ENCODE results near the gene LRRK2.
"Not testable (repeated sequence)": the region's sequence is repeated elsewhere in the genome, so short reads cannot be mapped to it uniquely, and the experiment has no call there.

Gene LRRK2

DNA sequence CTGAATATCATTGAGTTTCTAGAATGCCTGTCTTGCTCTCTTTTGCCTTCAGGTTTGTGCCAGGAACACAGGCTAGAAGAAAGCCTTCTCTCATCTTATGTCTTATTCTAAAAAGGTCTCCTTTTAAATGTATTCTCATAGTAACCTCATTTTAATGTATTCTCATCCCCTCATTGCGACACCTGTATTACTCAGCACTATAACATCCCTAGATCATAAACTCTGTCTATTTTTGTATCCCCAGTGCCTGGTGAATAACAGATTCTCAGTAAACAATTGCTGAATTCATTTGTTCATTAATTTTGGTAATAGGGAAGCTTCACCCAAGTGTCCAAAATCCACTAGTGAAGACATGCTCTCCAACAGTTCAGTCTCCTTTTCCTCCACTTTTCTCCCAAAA is 8.8 kb upstream of the LRRK2 start:
- DNase-seq, result no peak

DNA sequence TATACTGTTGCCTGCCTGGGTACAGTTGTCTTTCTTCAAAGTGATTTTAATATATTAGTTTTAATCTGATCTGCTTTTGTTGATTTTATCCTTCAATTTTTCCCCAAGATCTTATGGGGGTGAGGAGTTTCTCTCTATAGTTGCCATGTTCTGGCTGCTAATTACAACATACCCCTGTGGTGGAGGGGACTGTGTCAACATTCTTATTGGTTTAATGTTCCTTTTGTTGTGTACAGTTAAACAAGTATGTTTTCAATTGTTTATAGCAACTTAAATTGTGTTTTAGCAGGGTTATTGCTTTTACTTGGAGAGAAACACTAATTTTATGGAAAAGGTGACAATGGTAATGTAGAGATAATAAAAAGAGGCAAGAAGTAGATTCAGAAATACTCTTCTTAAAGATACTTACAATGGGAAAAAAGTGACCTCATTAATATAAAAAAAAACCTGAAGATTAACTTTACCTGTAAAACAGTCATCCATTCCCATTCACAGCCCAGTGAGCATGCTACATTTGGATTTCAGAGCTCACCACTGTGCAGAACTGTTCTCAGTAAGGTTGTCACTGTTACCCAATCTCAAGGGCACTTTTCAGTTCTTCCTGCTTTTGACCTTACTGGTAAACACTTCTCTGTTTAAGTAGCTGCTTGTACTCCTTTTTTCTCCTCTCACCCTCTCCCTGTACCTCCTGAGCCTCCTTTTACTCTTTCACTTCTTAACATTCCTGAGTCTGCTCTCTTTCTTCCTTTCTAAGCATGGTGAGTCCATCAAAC is 8.1 kb upstream of the LRRK2 start:
- no peak for DNase-seq

DNA sequence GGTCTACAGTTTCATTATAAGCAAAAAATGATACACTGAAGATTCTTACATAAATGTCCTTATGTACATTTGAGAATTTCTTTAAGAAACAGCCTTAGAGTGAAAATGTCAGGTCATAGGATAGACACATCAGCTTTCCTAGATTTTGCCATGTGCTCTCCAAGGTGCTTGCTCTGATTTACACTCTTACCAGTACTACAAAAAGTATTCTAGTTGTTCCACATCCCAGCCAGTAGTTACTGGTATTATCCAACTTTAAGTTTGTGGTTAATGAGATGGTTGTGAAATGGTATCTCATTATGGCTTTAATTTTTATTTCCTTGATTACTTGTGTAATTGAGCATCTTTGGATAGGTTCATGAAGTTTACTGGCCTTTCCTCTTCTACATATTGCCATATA is 5.0 kb upstream of the LRRK2 start:
- no peak for DNase-seq

DNA sequence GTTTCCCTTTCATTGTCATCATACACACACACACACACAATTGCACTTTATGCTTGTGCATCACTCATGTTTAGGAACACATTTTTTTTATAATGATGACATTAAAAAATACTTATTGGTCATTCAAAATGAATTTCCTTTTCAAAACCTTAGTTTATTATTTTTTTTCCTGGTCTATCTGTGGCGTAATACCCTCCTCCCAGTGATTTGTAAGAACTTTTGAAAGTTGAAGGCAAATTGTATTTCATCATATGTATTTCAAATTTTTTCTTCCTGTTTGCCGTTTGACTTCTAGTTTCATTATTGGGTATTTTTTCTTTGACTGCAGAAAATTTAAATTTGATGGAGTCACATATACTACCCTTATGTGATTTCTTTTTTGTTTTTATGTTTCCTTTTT is 2.5 kb upstream of the LRRK2 start:
- DNase-seq, result no peak

DNA sequence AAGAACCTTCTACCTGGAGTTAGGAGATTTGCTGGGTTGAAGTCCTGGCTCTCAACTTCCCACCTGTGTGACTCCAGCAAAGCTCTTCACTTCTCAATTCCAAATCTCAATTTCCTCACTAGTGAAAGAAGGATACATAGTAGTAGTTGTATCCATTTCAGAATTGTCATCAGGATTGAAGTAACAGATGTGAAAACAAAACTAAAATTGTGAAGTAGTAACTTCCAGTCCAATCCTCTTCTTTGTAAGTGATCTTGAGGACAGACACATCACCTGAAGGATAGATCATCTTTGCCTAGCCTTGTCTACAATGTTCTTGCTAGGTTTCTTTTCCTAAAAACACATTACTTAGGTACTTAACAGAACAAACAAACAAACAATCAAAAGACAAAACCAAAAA is 1.2 kb upstream of the LRRK2 start:
- DNase-seq, result no peak

- DNase-seq, result no peak
Observed at GRCh38 chr12:40225337-40225983, 663 bp downstream of the LRRK2 start.

DNA sequence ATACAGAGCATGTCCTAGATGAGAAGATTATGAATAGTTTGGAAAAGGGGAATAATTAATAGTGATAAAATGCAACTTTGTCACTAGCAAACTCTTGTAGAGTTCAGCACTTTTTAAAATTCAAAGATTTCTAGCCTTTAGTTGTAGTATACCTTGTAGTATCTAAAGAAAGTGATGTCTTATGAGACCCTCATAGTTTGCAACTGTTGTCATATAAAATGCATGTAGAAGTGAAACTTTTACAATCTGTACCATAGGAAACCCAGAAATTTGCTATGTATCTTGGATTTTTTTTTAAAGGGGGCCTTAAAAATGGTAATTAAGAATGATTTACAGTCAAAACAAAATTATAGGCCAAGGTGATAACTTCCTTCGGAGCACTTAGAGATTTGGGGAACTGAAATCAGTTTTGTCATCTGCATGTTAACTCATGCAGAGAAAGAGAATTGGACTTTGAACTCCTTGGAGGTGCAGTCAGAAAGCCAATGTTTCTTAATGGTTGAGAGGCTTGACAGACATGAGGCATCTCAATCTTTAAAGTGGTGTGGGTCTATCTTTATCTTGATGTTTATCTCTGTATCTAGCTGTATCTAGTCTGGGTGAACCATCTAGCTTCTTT is 1.3 kb downstream of the LRRK2 start:
- no peak for DNase-seq

DNA sequence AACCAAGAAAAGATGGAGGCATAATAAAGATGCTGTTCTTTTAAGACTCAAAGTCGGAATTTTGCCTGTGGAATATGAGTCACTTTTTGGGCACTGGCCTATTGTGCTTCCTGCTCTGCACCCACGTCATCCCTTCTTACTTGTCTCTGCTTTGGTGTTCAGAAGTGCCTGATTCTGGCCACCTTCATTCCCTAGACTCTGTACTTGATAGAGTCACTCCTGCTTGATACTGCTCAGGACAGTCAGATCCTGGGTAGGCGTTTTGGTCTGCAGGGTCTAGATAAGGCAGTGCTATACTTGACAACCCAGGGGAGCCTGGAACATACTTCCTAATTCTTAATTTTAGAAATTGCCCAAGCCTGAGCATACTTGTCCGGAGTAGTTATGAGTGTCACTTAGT is 1.9 kb downstream of the LRRK2 start:
- no peak for DNase-seq

GRCh38 chr12:40227447-40227846 is 2.6 kb downstream of the LRRK2 start:
- DNase-seq, result no peak

- no peak for DNase-seq
Observed at GRCh38 chr12:40228727-40229126, 3.9 kb downstream of the LRRK2 start.

- DNase-seq, result no peak
Observed at GRCh38 chr12:40229690-40230651, 5.2 kb downstream of the LRRK2 start.

DNA sequence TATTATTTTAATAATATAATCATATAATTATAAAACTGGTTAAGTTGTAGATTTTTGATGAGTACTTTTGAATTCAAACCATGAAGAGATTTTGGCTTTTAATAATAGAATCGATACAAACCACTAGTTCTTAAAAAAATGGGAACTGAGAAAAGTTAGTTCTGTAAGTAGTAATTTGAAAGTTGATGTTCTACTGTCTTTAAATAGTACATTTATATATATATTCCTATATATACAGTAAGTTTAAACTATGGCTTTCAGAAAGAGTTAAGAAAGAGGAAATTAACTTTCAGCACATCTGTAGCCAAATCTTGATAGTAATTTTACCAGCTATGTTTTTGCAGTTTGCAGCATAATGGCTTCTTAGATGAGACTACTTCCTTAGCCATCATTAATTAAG is 7.8 kb downstream of the LRRK2 start:
- DNase-seq, result no peak

- DNase-seq, result no peak
Observed at GRCh38 chr12:40233741-40234367, 9.1 kb downstream of the LRRK2 start.

DNA sequence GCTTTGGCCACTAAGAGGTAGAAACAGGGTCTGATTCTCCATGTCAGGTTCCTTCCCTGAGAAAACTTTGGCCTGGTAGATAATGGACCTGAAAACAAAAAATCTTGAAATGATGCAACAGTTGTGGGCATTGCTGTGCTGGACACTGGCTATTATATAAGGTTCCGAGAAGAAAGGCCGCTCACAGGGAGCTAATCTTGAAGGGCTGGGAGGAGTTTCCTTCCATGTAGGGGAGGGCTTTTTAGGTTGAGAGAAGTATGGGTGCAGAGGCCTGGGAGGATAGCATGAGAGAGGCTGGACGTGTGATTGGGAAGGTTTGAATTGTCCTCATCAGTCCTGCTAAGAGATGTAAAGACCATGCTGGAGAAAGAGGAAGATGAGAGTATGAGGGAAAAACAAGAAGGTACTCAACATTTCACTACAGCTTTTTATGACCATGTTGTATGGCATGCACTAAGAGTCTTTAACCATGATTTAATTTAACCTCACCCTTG is 11.6 kb downstream of the LRRK2 start:
- no peak for DNase-seq

DNA sequence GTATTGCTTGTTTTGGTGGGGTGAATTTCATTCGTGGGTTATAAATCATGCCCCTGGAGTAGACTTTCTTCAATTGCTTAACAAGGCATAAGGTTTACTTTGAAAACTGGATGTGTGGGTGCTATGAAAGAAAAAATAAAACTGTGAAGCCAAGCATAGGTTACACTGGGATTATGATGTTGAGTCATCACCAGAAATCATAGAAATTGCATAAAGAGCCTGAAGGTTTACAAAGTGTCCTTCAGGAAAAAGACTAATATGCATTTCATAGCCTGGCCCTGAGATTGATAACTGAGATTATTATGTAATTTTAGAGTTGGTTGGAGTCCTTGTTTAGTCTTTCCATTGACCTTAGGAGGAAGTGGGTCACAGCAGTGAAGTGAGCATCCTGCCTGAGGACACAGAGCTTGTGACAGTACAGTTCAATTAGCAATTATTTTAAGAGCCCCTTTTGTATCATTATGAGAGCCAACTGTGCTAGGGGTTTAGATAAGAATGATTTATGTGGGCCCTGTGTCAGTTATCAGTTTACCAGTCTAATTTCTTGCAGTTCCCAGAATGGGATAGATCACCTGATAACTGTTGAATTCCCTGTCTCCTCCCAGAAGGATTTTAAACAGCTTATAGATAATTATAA is 13.6 kb downstream of the LRRK2 start:
- no peak for DNase-seq

GRCh38 chr12:40238979-40239378 is 14.2 kb downstream of the LRRK2 start:
- DNase-seq, result no peak

GRCh38 chr12:40240779-40241178 is 16.0 kb downstream of the LRRK2 start:
- DNase-seq, result no peak

DNA sequence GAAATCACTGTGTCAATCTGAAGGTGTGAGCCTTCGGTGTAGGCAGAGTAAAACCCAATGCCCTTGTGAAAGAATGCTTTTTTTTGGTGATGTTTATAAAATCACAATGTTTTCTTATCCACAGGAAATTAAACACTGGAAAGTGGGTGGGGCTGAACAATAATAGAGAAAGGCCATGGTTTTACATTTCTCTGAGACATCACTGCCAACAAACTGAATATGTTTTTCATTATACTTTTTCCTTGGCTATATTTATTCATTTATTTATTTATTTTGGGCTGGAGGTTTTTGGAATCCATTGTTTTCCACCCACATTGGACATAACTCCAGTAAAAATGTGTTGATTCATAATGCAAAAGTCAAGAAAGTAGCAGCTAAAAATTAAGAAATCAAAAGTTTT is 16.9 kb downstream of the LRRK2 start:
- DNase-seq, result no peak

DNA sequence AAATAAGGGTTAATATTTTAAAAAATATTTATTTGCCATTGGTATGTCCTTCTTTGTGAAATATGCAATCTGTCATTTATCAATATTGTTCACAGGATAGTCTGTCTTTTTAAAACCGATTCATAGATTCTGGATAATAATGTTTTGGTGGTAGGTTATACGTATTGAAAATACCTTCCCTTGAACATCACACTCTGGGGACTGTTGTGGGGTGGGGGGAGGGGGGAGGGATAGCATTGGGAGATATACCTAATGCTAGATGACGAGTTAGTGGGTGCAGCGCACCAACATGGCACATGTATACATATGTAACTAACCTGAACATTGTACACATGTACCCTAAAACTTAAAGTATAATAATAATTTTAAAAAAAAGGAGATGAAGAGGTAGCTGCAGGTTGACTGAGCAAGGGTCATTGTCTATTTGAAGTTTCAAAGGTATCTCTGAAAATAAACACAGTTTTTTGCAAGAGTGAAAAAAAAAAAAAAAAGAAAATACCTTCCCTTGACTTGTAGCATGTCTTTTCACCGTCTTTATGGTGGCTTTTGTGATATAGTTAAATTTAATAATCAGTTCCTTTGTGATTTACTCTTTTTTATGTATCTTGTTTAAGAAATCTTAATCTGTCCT is 19.8 kb downstream of the LRRK2 start:
- not testable (repeated sequence) for DNase-seq

- DNase-seq, result no peak
Observed at GRCh38 chr12:40248034-40248433, 23.2 kb downstream of the LRRK2 start.

GRCh38 chr12:40248585-40249297 is 23.9 kb downstream of the LRRK2 start:
- no peak for DNase-seq

Data from NCI-H1436 (cell line).